ENCODE measurements around the gene CYB561A3.

Gene CYB561A3

GRCh38 chr11:61325649-61326414 is 35.9 kb downstream of the CYB561A3 start:
- DNase-seq (ENCODE audit: low spot score): no peak

- no peak for DNase-seq (ENCODE audit: low spot score)
These were observed 46.4 kb downstream of the CYB561A3 start for GRCh38 chr11:61315260-61315659.

- no peak for DNase-seq (ENCODE audit: low spot score)
These were observed 50.9 kb downstream of the CYB561A3 start for GRCh38 chr11:61310749-61311148.

GRCh38 chr11:61309739-61310138 is 51.9 kb downstream of the CYB561A3 start:
- no peak for DNase-seq (ENCODE audit: low spot score)

- DNase-seq (ENCODE audit: low spot score): no peak
These were observed 52.5 kb downstream of the CYB561A3 start for GRCh38 chr11:61309141-61309540.

GRCh38 chr11:61307354-61307753 is 54.3 kb downstream of the CYB561A3 start:
- DNase-seq (ENCODE audit: low spot score): no peak

GRCh38 chr11:61306221-61306620 is 55.5 kb downstream of the CYB561A3 start:
- DNase-seq (ENCODE audit: low spot score): no peak

GRCh38 chr11:61305417-61305816 is 56.3 kb downstream of the CYB561A3 start:
- DNase-seq (ENCODE audit: low spot score): no peak

- DNase-seq (ENCODE audit: low spot score): no peak
These were observed 58.0 kb downstream of the CYB561A3 start for GRCh38 chr11:61303725-61304124.

GRCh38 chr11:61302550-61302949 is 59.1 kb downstream of the CYB561A3 start:
- no peak for DNase-seq (ENCODE audit: low spot score)

Data from cerebellar cortex (tissue), 1 donor.